HS-5 (cell line): ENCODE data around the gene MYRFL.
"Not testable (repeated sequence)": the region's sequence is repeated elsewhere in the genome, so short reads cannot be mapped to it uniquely, and the experiment has no call there.

Experiments used
- DNase-seq: peaks from one replicate; pipeline ENCODE4 v3.0.0-alpha.2; 2012; ENCODE audit warnings: low read depth

MYRFL gene

GRCh38 chr12:69844416-69844815, 19.4 kb downstream of the MYRFL start:
- DNase-seq = no peak

DNA sequence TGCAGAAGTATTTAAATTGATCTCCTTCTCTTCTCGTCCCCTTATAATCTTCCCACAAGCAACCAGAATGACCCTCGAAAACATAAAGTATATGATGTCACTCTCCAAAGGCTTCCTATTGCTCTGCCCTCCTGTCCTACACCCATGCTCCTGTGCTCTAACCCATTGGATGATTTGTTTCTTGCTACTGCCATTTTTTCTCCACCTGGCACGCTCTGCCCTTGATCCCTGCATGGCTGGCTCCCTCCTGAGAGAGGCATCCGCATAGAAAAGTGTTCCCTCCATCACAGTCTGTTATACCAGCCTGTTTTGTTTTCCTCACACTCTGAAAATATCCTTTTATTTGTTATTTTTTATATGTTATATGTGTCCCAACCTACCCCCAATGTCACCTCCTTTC, 19.8 kb downstream of the MYRFL start:
- no peak for DNase-seq

DNA sequence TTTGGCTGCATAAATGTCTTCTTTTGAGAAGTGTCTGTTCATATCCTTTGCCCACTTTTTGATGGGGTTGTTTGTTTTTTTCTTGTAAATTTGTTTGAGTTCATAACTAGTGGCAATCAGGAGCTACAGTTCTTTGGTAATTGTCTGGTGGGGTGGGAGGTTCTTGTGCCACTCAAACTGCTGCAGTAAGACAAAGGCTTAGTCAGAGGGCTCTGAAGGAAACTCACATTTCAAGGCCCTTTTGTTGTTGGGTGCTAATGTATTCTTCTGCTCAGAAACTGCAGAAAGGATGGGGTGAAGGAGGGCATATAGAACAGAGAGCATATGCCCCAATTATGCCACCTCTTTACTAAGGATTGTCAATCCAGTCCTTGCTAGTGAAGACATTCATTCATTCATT, 21.9 kb downstream of the MYRFL start:
- DNase-seq = no peak

DNA sequence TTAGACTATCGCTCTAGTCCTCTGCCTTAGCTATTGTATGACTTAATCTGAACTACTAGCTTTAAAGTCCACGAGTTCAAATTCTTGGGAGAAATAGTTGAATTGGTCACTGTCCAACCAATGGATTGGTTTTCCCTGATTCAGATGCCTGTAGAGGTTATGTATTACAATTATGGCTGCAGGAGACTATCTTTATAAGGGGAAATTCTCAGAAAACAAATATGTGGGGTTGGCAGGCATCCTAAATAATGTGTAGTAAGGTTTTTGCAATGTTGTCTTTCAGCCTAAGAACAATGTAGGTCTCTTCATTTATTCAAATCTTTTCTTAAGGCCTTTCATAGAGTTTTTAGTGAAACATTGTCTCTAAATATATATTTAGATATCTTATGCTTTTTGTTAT, 26.9 kb downstream of the MYRFL start:
- DNase-seq = peak; percentile 36

DNA sequence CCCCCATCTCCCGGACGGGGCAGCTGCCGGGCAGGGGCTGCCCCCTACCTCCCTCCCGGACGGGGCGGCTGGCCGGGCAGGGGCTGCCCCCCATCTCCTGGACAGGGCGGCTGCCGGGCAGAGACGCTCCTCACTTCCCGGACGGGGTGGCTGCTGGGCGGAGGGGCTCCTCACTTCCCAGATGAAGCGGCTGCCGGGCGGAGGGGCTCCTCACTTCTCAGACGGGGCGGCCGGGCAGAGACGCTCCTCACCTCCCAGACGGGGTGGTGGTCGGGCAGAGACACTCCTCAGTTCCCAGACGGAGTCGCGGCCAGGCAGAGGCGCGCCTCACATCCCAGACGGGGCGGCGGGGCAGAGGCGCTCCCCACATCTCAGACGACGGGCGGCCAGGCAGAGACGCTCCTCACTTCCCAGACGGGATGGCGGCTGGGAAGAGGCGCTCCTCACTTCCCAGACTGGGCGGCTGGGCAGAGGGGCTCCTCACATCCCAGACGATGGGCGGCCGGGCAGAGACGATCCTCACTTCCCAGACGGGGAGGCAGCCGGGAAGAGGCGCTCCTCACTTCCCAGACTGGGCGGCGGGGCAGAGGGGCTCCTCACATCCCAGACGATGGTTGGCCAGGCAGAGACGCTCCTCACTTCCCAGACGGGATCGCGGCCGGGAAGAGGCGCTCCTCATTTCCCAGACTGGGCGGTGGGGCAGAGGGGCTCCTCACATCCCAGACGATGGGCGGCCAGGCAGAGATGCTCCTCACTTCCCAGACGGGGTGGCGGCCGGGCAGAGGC, 28.3 kb downstream of the MYRFL start:
- DNase-seq = not testable (repeated sequence)

- no peak for DNase-seq
These were observed 41.7 kb downstream of the MYRFL start for GRCh38 chr12:69866698-69867097.

GRCh38 chr12:69868695-69869094, 43.7 kb downstream of the MYRFL start:
- DNase-seq = no peak

- DNase-seq = no peak
These were observed 47.8 kb downstream of the MYRFL start for GRCh38 chr12:69872804-69873203.

GRCh38 chr12:69873429-69873828, 48.4 kb downstream of the MYRFL start:
- DNase-seq = peak; percentile 26

GRCh38 chr12:69874606-69875005, 49.6 kb downstream of the MYRFL start:
- DNase-seq = no peak

DNA sequence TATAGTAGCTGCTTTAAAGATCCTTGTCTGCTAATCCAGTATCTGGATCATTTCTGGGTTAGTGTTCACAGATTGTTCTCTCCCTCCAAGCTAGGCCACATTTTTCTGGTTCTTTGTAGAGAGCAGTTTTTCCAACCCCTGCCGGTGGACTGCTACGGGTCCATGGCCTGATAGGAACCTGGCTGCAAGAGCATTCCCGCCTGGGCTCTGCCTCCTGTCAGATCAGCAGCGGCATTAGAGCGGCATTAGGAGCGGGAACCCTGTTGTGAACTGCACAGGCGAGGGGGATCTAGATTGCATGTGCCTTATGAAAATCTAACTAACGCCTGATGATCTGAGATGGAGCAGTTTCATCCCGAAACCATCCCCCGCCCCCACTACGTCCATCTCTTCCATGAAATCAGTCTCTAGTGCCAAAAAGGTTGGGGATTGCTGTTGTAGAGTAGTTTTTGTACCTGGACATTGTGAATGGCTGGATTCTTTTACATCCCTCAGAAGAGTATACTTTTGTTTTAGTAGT, 50.4 kb downstream of the MYRFL start:
- no peak for DNase-seq

DNA sequence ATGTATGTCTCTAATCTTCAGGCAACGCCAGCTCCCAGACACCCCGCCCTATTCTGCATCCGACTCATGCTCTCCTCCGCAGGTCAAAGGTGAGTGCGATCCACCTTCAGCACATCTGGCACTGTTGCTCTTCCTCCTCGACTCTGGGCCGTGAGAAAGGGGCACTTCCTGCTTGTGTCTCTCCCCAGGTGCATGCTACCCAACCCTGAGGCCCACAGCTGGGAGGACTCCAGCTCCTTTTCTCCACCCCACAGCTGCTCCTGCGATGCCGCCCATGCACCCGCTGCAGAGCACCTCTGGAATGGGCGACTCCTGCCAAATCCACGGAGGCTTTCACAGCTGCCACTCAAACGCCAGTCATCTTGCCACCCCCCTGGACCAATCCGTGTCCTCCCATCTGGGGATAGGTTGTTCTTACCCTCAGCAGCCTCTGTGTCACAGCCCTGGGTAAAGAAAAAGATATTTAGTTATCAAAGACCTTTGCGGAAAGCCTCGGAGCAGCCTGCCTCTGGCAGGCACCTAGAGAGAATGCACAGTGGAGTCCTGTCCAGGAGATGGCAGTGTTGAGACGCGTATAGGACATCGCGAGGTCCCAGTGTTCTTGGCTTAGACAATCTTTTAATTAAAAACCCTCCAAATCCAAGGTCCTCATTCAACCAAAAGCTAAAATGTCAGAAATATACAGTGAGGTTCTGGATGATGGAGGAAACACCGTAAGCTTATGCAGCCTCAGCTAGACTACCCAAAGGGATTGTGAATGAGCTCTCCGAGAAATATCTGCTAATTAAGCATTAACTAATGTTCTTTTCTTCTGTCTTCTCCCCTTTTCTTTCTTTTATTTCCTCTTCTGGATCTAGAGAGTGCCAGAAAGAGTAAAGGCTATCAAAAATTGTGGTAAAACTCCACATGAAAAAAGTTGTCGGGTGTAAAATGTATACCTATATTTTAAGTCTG, 54.3 kb downstream of the MYRFL start:
- peak; percentile 54 for DNase-seq

DNA sequence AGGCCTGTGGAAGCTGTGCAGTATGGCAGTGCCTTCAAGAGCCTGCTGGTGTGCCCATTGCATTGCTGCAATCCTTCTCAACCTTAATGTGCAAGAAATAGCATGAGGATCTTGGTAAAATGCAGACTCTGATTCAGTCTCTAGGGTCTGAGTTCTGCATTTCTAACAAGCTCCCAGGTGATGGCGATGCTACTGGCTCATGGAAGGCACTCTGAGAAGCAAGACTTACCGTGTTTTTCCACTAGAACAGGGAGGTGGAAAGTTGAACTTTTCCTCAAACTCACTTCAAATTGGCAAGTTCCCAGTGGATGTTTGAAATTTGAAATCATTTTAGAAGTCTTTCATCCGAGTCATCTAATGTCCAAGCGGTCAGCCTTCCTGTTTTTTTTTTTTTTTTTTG, 55.5 kb downstream of the MYRFL start:
- peak; percentile 31 for DNase-seq

- no peak for DNase-seq
These were observed 56.7 kb downstream of the MYRFL start for GRCh38 chr12:69881771-69882170.

GRCh38 chr12:69884386-69884785, 59.4 kb downstream of the MYRFL start:
- DNase-seq = no peak

- DNase-seq = no peak
These were observed 60.6 kb downstream of the MYRFL start for GRCh38 chr12:69885658-69886057.

DNA sequence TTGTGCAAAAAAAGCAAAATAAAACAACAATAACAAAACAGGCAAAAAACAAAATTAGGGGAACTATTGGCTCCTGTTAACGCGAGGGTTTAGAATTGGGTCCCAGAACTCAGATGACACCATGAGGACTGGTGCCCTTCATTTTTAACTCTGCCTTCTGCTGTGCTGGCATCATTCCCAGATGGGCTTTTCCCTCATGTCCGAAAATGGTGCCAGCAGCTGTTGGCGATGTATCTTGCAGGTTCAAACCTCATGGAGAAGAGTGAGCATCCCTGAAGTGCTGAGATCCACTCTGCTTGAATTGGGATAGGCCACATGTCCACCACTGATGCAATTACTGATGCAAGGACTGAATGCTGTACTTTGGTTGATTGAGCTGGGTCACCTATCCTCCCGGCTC, 61.1 kb downstream of the MYRFL start:
- DNase-seq = no peak

DNA sequence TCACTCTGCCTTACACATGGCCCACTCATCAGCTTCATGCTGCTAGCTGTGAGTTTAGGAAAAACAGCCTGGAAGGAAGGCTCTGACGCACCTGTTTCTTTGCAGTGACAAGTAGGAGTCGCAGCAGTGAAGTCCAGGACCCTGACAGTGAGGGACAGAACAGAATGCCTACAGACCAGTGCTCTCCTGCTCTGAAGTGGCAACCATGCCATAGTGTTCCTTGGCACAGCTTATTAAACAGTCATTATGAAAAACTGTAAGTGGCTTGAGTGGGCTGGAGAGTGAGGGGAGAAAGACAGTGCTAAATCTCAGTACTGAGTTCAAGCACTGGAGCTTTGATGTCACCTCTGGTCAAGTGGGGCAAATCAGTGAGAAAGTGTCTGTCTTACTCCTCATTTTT, 61.7 kb downstream of the MYRFL start:
- no peak for DNase-seq

DNA sequence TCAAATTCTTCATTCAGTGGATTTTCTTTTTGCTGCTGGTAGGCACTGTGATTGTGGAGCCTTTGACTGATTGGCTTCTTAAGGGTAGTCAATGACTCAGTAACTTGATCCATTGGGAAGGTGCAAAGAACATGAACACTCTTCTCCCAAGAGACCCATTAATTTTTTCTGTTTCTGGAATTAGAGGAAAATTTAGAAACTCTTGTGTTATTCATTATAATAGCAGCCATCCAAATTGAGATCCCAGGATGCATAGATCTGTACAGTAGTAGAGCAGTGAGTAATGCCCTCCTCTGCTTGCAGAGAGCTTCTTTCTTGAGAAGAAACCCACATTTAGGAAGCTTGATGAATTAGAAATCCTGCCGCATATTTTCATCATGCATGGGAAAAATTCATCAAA, 63.9 kb downstream of the MYRFL start:
- no peak for DNase-seq

- DNase-seq = no peak
These were observed 69.9 kb downstream of the MYRFL start for GRCh38 chr12:69894800-69895383.

DNA sequence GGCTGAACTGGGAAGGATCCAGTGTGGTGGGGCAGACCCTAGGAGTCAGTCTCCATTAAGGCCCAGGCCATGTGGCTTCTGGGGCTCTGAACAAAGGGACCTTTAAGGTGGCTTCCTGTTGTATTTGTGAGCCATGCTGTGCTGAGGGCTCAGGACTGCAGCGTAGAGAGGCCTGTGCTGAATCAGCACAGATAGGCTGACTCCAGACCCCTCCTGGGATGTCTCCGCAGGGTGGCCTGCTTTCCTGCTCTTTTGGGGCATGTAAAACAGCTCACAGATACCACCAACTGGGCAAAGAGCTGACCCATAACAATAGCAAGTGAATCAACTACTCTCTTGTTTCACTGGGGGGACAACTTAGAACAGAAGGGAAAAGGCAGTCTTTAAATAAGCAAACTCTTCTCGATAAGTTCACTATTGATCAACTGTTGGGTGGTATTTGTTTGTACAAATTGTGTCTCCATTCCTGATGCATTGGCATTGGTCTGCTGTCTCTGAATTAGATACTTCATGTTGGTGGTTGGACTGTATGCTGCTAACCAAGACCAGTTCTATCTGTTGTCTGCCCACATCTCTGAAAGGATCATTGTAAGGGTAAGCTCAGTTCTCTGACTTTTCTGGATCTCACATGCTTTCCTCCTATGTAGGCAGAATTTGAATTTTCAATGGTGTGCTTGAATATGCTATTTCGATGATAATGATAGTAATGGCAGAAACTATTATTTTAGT, 71.8 kb downstream of the MYRFL start:
- no peak for DNase-seq

DNA sequence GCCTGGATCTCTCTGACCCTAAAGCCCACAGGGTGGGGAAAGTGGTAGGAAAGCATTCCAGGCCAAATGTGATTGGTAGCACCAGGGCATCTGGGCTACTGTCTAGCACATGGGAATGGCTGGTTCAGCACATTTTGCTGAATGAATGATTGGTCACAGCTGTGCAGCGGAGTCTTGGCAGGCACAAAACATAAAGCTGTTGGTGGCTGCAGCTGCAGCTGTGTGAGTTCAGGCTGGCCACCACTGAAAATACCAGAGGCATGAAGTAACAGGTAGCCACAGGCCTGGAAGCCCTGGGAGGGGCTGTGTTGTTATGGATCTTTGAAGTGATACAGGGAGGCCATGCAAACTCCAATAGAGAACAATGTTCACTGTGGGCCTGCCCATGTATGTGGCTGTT, 72.7 kb downstream of the MYRFL start:
- DNase-seq = peak; percentile 81
